Karpas-422 (cell line): Measurements from ENCODE around the gene ATP11A. TPM values are rescaled to one million over a fixed set of nuclear protein-coding genes. Genes with fewer than 3 reads are reported as not detected.

ENCODE experiments used
- DNase-seq: peaks from one replicate; pipeline ENCODE4 v3.0.0-alpha.2; 2015
- H2AFZ ChIP-seq: fragments of 200-600 bp; sonication (generic); 2 replicates; pipeline ENCODE4 v1.6.1; 2014; ENCODE audit warnings: antibody characterized with exemption, low read length, mixed read lengths
- H3K27ac ChIP-seq: fragments of 200-600 bp; sonication (generic); 2 replicates; pipeline ENCODE4 v1.5.1; 2014; ENCODE audit warnings: mild to moderate bottlenecking, low read length, moderate library complexity
- H3K27me3 ChIP-seq: fragments of 200-600 bp; sonication (generic); 2 replicates; pipeline ENCODE4 v1.6.1; 2014; ENCODE audit warnings: low read length, mixed read lengths
- H3K36me3 ChIP-seq: fragments of 200-600 bp; sonication (generic); 2 replicates; pipeline ENCODE4 v1.6.1; 2014; ENCODE audit warnings: low read length, mixed read lengths; ENCODE audit not compliant: insufficient read depth
- H3K4me1 ChIP-seq: fragments of 200-600 bp; sonication (generic); 2 replicates; pipeline ENCODE4 v1.6.1; 2014; ENCODE audit warnings: mild to moderate bottlenecking, low read length, mixed read lengths
- H3K4me2 ChIP-seq: fragments of 200-600 bp; sonication (generic); 2 replicates; pipeline ENCODE4 v1.6.1; 2014; ENCODE audit warnings: low read length, low read depth, mild to moderate bottlenecking; ENCODE audit not compliant: poor library complexity, severe bottlenecking
- H3K4me3 ChIP-seq: fragments of 200-600 bp; sonication (generic); 2 replicates; pipeline ENCODE4 v1.5.1; 2014; ENCODE audit warnings: mild to moderate bottlenecking, antibody characterized with exemption, low read length, mixed read lengths
- H3K79me2 ChIP-seq: fragments of 200-600 bp; sonication (generic); 2 replicates; pipeline ENCODE4 v1.6.1; 2014; ENCODE audit warnings: mild to moderate bottlenecking, low read length, mixed read lengths
- H3K9ac ChIP-seq: fragments of 200-600 bp; sonication (generic); 2 replicates; pipeline ENCODE4 v1.6.0; 2014; ENCODE audit warnings: low read length
- H3K9me2 ChIP-seq: fragments of 200-600 bp; sonication (generic), shearing (Covaris generic); replicated peaks from 2 replicates; pipeline ENCODE4 v1.6.0; 2014; ENCODE audit warnings: mild to moderate bottlenecking, low read length, moderate library complexity; ENCODE audit not compliant: insufficient read depth
- H3K9me3 ChIP-seq: fragments of 300-700, 200-600 bp; sonication (generic); 2 replicates; pipeline ENCODE4 v1.6.1; 2014; ENCODE audit warnings: low read length, mixed read lengths
- H4K20me1 ChIP-seq: fragments of 200-600 bp; sonication (generic); 2 replicates; pipeline ENCODE4 v1.6.1; 2014; ENCODE audit warnings: mild to moderate bottlenecking, antibody characterized with exemption, low read length, low read depth; ENCODE audit not compliant: insufficient read depth
- total RNA-seq: library from RNA; depleted of rRNA; stranded (reverse); fragments of >200 nt; shearing (Covaris generic); gene quantifications from 2 replicates; pipeline ENCODE4 v1.2.3, GENCODE V29; 2014; ENCODE audit warnings: low replicate concordance

Gene ATP11A
- total RNA-seq, 1 experiment from 2014 or later: 0.11 TPM

- Histone ChIP-seq H3K36me3 (no peaks in the 10 kb centered on the region), H3K4me1 (no peaks in the 10 kb centered on the region), H3K9me3 (no peaks in the 10 kb centered on the region), H2AFZ (no peak overlapping the region), H3K9me2 (no peaks in the 10 kb centered on the region), H3K9ac (no peak overlapping the region), H3K4me3 (no peak overlapping the region), H3K27me3 (no peaks in the 10 kb centered on the region), H4K20me1 (no peaks in the 10 kb centered on the region), H3K4me2 (no peak overlapping the region), H3K27ac (no peak overlapping the region), H3K79me2 (no peaks in the 10 kb centered on the region)
- no peak for DNase-seq
Measured at GRCh38 chr13:112887557-112887991, 197.7 kb downstream of the ATP11A start.

GRCh38 chr13:112888238-112889111 is 198.6 kb downstream of the ATP11A start:
- Histone ChIP-seq H3K4me1 (no peaks in the 10 kb centered on the region), H2AFZ (no peak overlapping the region), H3K27ac (no peak overlapping the region), H3K36me3 (no peaks in the 10 kb centered on the region), H4K20me1 (0 out of 2 replicates have a peak, but pooled peaks cover under 1% of the 10 kb centered on the region), H3K9me3 (no peaks in the 10 kb centered on the region), H3K9me2 (no peaks in the 10 kb centered on the region), H3K27me3 (no peaks in the 10 kb centered on the region), H3K4me3 (no peak overlapping the region), H3K9ac (no peak overlapping the region), H3K4me2 (no peak overlapping the region), H3K79me2 (no peaks in the 10 kb centered on the region)
- DNase-seq: no peak

GRCh38 chr13:112889351-112890290 is 199.8 kb downstream of the ATP11A start:
- Histone ChIP-seq H3K4me3 (no peak overlapping the region), H2AFZ (no peak overlapping the region), H3K4me2 (no peak overlapping the region), H3K27me3 (no peaks in the 10 kb centered on the region), H3K9me3 (no peaks in the 10 kb centered on the region), H3K9me2 (no peaks in the 10 kb centered on the region), H3K4me1 (no peaks in the 10 kb centered on the region), H3K36me3 (no peaks in the 10 kb centered on the region), H3K9ac (no peak overlapping the region), H3K79me2 (no peaks in the 10 kb centered on the region), H3K27ac (no peak overlapping the region), H4K20me1 (0 out of 2 replicates have a peak, but pooled peaks cover 3% of the 10 kb centered on the region)
- DNase-seq: no peak

- H3K27ac ChIP-seq: no peak overlapping the region
- H3K36me3 ChIP-seq: no peaks in the 10 kb centered on the region
Measured at GRCh38 chr13:112890316-112891145, 200.7 kb downstream of the ATP11A start.

GRCh38 chr13:112891477-112892401 is 201.9 kb downstream of the ATP11A start:
- H3K27me3 ChIP-seq: no peaks in the 10 kb centered on the region

More at GRCh38 chr13:112890316-112891145, 200.7 kb downstream of the ATP11A start:
- H3K4me1 ChIP-seq: no peaks in the 10 kb centered on the region
- H4K20me1 ChIP-seq: 0 out of 2 replicates have a peak, but pooled peaks cover 3% of the 10 kb centered on the region
- H2AFZ ChIP-seq: no peak overlapping the region
- DNase-seq: no peak
- H3K9me3 ChIP-seq: no peaks in the 10 kb centered on the region
- no peak overlapping the region for H3K4me3 ChIP-seq
- no peak overlapping the region for H3K4me2 ChIP-seq
- H3K27me3 ChIP-seq: no peaks in the 10 kb centered on the region
- no peaks in the 10 kb centered on the region for H3K9me2 ChIP-seq
- no peak overlapping the region for H3K9ac ChIP-seq
- no peaks in the 10 kb centered on the region for H3K79me2 ChIP-seq

GRCh38 chr13:112892426-112893206 is 202.8 kb downstream of the ATP11A start:
- Histone ChIP-seq H3K27ac (no peak overlapping the region), H3K9me2 (no peaks in the 10 kb centered on the region), H3K4me2 (no peak overlapping the region), H4K20me1 (peaks cover 3% of the 10 kb centered on the region; the same call in 1 of the 2 replicates), H3K9ac (no peak overlapping the region), H3K27me3 (no peaks in the 10 kb centered on the region), H3K79me2 (no peaks in the 10 kb centered on the region), H3K4me3 (no peak overlapping the region), H3K4me1 (no peaks in the 10 kb centered on the region), H2AFZ (no peak overlapping the region), H3K36me3 (no peaks in the 10 kb centered on the region), H3K9me3 (no peaks in the 10 kb centered on the region)
- no peak for DNase-seq

More at GRCh38 chr13:112891477-112892401, 201.9 kb downstream of the ATP11A start:
- Histone ChIP-seq H3K4me1 (no peaks in the 10 kb centered on the region), H3K36me3 (no peaks in the 10 kb centered on the region), H2AFZ (no peak overlapping the region), H4K20me1 (peaks cover 3% of the 10 kb centered on the region; the same call in 1 of the 2 replicates), H3K9me2 (no peaks in the 10 kb centered on the region), H3K9me3 (no peaks in the 10 kb centered on the region), H3K9ac (no peak overlapping the region), H3K4me3 (no peak overlapping the region), H3K4me2 (no peak overlapping the region), H3K27ac (no peak overlapping the region), H3K79me2 (no peaks in the 10 kb centered on the region)
- DNase-seq: no peak
